ENCODE results near the gene PAPPA2.

PAPPA2 gene

DNA sequence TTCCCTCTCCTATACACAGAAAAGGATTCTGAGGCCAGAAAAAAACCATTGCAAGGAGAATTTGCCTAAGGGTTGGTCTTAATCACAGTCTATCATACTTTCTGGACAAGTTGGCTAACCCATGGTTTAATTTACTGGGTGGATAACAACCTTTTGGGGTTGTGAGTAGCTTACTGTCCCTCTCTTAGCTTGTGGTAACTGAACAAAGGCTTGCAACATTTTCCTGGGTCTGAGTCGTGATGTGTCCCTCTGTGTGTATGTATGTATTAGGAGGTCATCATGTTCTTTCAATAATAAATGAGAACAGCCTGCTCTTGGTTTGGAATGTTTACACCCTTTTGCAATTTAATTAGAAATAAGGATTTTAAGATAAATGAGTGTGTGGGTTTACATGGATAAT is 36.7 kb downstream of the PAPPA2 start:
- DNase-seq = no peak

GRCh38 chr1:176501599-176501998 is 38.6 kb downstream of the PAPPA2 start:
- no peak for DNase-seq

GRCh38 chr1:176504848-176505553 is 42.0 kb downstream of the PAPPA2 start:
- no peak for DNase-seq

GRCh38 chr1:176512966-176513365 is 50.0 kb downstream of the PAPPA2 start:
- DNase-seq = no peak

DNA sequence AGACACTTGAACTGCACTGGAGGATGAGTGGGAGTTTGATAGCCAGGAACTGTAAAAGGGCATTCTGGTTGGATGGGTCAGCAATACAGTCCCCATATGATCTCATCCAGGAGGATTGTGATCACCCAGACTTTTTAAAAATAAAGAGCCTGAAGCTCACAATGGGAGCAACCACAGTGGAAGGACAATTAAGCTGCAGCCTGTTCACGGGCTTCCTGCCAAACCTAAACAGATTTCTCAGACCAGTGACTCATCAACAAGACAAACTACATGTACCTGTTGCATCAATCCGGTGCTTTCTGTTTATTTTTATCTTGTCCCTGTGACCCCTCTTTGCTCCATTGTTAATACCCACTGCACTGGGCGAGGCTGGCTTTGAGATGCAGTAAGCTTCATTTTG is 52.3 kb downstream of the PAPPA2 start:
- no peak for DNase-seq

DNA sequence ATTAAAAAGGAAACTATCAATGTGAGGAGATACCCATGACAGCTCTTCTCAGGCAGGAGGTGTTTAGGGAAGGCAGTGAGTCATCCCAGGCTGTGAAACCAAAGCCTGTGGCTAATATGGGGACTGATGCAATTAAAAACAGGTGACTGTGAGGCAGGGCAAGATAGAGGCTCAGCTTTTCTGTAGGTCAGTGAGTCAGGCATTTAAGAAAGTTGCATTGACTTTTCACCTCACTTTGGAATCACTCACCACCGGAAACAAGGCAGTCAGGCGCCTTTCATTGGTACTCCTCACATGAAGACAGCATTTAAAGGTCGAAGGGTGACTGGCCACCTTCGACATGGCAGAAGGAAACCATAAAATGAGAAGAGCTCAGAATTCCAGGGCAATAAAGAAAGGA is 54.5 kb downstream of the PAPPA2 start:
- no peak for DNase-seq

GRCh38 chr1:176521211-176521610 is 58.2 kb downstream of the PAPPA2 start:
- DNase-seq = no peak

- DNase-seq = no peak
Measured at GRCh38 chr1:176522310-176522845, 59.4 kb downstream of the PAPPA2 start.

- DNase-seq = no peak
Measured at GRCh38 chr1:176529395-176530090, 66.6 kb downstream of the PAPPA2 start.

GRCh38 chr1:176531036-176531435 is 68.1 kb downstream of the PAPPA2 start:
- DNase-seq = no peak

GRCh38 chr1:176531921-176532897 is 69.2 kb downstream of the PAPPA2 start:
- no peak for DNase-seq

GRCh38 chr1:176533020-176533419 is 70.0 kb downstream of the PAPPA2 start:
- no peak for DNase-seq

DNA sequence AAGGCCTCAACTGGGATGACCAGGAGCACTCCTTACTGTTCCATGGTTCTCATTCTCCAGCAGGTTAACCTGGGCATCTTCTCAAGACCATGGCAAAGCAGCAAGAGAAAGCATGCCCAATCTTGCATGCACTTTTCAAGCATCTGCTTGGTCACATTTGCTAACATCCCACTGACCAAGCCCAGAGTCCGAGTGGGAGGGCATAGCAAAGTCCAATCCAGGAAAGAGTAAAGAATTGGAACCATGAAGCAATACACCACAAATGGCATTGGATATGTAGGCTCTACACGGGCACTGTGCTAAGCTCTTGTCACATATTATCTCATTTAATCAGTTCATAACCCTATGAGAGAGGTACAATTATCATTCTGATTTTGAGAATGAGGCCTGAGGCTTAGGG is 73.6 kb downstream of the PAPPA2 start:
- no peak for DNase-seq

- no peak for DNase-seq
Measured at GRCh38 chr1:176539018-176539417, 76.0 kb downstream of the PAPPA2 start.

- DNase-seq = no peak
Measured at GRCh38 chr1:176540428-176540827, 77.5 kb downstream of the PAPPA2 start.

GRCh38 chr1:176541663-176542062 is 78.7 kb downstream of the PAPPA2 start:
- no peak for DNase-seq

DNA sequence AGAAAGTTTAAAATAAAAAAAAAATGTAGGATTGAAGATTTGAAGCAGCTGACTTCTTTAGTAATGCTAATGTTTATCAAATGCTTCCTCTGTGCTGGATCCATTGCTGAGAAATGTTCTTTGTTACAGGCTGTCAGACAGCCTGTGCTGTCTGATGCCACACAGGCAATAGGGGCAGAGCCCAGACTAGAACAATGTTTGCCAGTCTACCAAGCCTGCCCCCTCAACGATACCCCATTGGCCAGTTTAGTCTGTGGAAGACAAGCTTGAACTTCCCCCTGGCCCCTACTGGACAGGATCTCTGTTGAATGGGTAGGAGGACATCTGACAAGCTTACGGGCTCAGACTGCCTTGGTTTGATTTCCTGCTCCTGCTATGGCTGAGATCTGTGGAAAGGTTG is 79.4 kb downstream of the PAPPA2 start:
- DNase-seq = no peak

- no peak for DNase-seq
Measured at GRCh38 chr1:176543360-176544129, 80.6 kb downstream of the PAPPA2 start.

- no peak for DNase-seq
Measured at GRCh38 chr1:176545034-176545639, 82.2 kb downstream of the PAPPA2 start.

- DNase-seq = no peak
Measured at GRCh38 chr1:176546825-176547224, 83.8 kb downstream of the PAPPA2 start.

GRCh38 chr1:176551146-176551545 is 88.2 kb downstream of the PAPPA2 start:
- DNase-seq = no peak
